Fibroblast of skin of abdomen (primary cell): ENCODE results near the gene SH2B2.
A peak's percentile ranks its signal among the peaks of the same experiment; 100 is the strongest.
"Not testable (repeated sequence)": the region's sequence is repeated elsewhere in the genome, so short reads cannot be mapped to it uniquely, and the experiment has no call there.

ENCODE experiments used
- DNase-seq: peaks from one replicate; pipeline ENCODE4 v3.0.0-alpha.2; 2013

SH2B2 gene

GRCh38 chr7:102306916-102307677 lies 20.4 kb downstream of the SH2B2 start:
- peak; percentile 22 for DNase-seq

- no peak for DNase-seq
Measured at GRCh38 chr7:102310414-102310815, 23.7 kb downstream of the SH2B2 start.

GRCh38 chr7:102312317-102312716 lies 25.6 kb downstream of the SH2B2 start:
- no peak for DNase-seq

GRCh38 chr7:102313997-102314780 lies 27.5 kb downstream of the SH2B2 start:
- DNase-seq, result no peak

- DNase-seq, result no peak
Measured at GRCh38 chr7:102317231-102318059, 30.8 kb downstream of the SH2B2 start.

- no peak for DNase-seq
Measured at GRCh38 chr7:102318482-102318971, 31.9 kb downstream of the SH2B2 start.

- DNase-seq, result no peak
Measured at GRCh38 chr7:102319671-102320070, 33.0 kb downstream of the SH2B2 start.

- no peak for DNase-seq
Measured at GRCh38 chr7:102320181-102320580, 33.5 kb downstream of the SH2B2 start.

GRCh38 chr7:102320601-102321350 lies 34.1 kb downstream of the SH2B2 start:
- no peak for DNase-seq

- DNase-seq, result no peak
Measured at GRCh38 chr7:102321351-102322201, 34.9 kb downstream of the SH2B2 start.

GRCh38 chr7:102322202-102322715 lies 35.6 kb downstream of the SH2B2 start:
- no peak for DNase-seq

GRCh38 chr7:102323914-102324195 lies 37.2 kb downstream of the SH2B2 start:
- no peak for DNase-seq

- not testable (repeated sequence) for DNase-seq
Measured at GRCh38 chr7:102325106-102325505, 38.4 kb downstream of the SH2B2 start.

- DNase-seq, result no peak
Measured at GRCh38 chr7:102326157-102326889, 39.7 kb downstream of the SH2B2 start.

GRCh38 chr7:102327183-102327582 lies 40.5 kb downstream of the SH2B2 start:
- DNase-seq, result not testable (repeated sequence)

- DNase-seq, result not testable (repeated sequence)
Measured at GRCh38 chr7:102328863-102329262, 42.2 kb downstream of the SH2B2 start.

GRCh38 chr7:102329366-102329765 lies 42.7 kb downstream of the SH2B2 start:
- DNase-seq, result not testable (repeated sequence)

GRCh38 chr7:102330666-102331460 lies 44.2 kb downstream of the SH2B2 start:
- not testable (repeated sequence) for DNase-seq

- DNase-seq, result not testable (repeated sequence)
Measured at GRCh38 chr7:102335574-102335973, 48.9 kb downstream of the SH2B2 start.
